Measurements from ENCODE around the gene NRCAM. TPM values are rescaled to one million over a fixed set of nuclear protein-coding genes. Genes with fewer than 3 reads are reported as not detected.

The NRCAM gene
- total and polyA plus RNA-seq, 12 donors = 0.08 to 1.3 (median 0.38) TPM

GRCh38 chr7:108434010-108434409, 22.2 kb downstream of the NRCAM start:
- no peak for DNase-seq
- ATAC-seq = no peak
- Histone ChIP-seq H3K4me1 (no peaks in the 10 kb centered on the region), H3K36me3 (no peaks in the 10 kb centered on the region), H3K9me3 (no peaks in the 10 kb centered on the region), H3K4me3 (no peak overlapping the region), H3K27me3 (peaks cover 0 to 23% (median 0%) of the 10 kb centered on the region in 7 donors), H3K27ac (no peak overlapping the region)
- TF ChIP-seq CTCF (IDR thresholded peaks at IDR 0.05) = no peak
- intact Hi-C loops (cut with DNase I) = no loop called here
- 70 to 75% methylated on average over 2 of the region's 2 CpGs for WGBS, 2 donors

GRCh38 chr7:108431099-108431498, 25.1 kb downstream of the NRCAM start:
- H3K36me3 ChIP-seq = no peaks in the 10 kb centered on the region
- peaks cover 0 to 32% (median 4%) of the 10 kb centered on the region in 7 donors for H3K27me3 ChIP-seq
- no peaks in the 10 kb centered on the region for H3K4me1 ChIP-seq
- no peaks in the 10 kb centered on the region for H3K9me3 ChIP-seq
- WGBS, 2 donors = 79 to 90% methylated on average over 1 of the region's 1 CpG
- H3K4me3 ChIP-seq = no peak overlapping the region
- intact Hi-C loops (cut with DNase I) = no loop called here
- no peak overlapping the region for H3K27ac ChIP-seq
- no peak for TF ChIP-seq CTCF (IDR thresholded peaks at IDR 0.05)
- ATAC-seq (no peak), DNase-seq (no peak)

GRCh38 chr7:108430664-108431063, 25.6 kb downstream of the NRCAM start:
- DNase-seq = no peak
- no peak for ATAC-seq
- Histone ChIP-seq H3K4me3 (no peak overlapping the region), H3K27ac (no peak overlapping the region), H3K4me1 (no peaks in the 10 kb centered on the region), H3K27me3 (peaks cover 0 to 32% (median 4%) of the 10 kb centered on the region in 7 donors), H3K9me3 (no peaks in the 10 kb centered on the region), H3K36me3 (no peaks in the 10 kb centered on the region)
- TF ChIP-seq CTCF (IDR thresholded peaks at IDR 0.05) = no peak
- 46 to 58% methylated on average over 1 of the region's 1 CpG for WGBS, 2 donors
- intact Hi-C loops (cut with DNase I) = no loop called here

- no peaks in the 10 kb centered on the region for H3K4me1 ChIP-seq
- no peaks in the 10 kb centered on the region for H3K36me3 ChIP-seq
- no peak for TF ChIP-seq CTCF (IDR thresholded peaks at IDR 0.05)
- H3K27me3 ChIP-seq = peaks cover 0 to 35% (median 17%) of the 10 kb centered on the region in 7 donors
- intact Hi-C loops (cut with DNase I) = no loop called here
- no peaks in the 10 kb centered on the region for H3K9me3 ChIP-seq
- no peak overlapping the region for H3K27ac ChIP-seq
- ATAC-seq (no peak), DNase-seq (no peak)
- WGBS, 2 donors = 32 to 35% methylated on average over 1 of the region's 1 CpG
- H3K4me3 ChIP-seq = no peak overlapping the region
These were observed 28.5 kb downstream of the NRCAM start for GRCh38 chr7:108427766-108428165.
